ENCODE measurements around the gene WNT7A.

DNA sequence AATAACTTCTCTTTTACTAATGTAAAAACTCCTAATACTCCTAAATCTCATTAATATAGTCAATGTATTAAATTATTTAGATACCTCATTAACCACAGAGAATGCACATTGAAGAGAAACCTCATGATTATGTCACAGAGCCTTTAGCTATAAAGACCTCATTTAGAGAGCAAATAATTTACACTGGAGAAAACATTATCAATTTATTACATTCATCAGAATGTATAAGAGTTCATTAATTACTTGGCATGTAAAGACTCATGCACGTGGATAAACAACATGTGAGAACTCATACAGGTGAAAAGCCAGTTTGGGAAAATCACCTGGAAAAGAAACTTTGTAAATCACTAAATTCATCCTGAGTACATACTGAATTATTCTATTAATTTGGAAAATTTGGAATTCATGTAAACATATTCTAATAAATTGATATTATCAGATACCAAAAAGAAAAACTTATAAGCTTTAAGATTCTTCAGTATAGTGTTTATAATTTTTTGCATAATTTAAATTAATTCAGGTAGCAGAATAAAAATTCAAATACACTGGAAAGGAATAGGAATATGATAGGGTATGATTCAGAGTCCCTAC is 22.9 kb upstream of the WNT7A start:
- TF ChIP-seq, protein P1, sequence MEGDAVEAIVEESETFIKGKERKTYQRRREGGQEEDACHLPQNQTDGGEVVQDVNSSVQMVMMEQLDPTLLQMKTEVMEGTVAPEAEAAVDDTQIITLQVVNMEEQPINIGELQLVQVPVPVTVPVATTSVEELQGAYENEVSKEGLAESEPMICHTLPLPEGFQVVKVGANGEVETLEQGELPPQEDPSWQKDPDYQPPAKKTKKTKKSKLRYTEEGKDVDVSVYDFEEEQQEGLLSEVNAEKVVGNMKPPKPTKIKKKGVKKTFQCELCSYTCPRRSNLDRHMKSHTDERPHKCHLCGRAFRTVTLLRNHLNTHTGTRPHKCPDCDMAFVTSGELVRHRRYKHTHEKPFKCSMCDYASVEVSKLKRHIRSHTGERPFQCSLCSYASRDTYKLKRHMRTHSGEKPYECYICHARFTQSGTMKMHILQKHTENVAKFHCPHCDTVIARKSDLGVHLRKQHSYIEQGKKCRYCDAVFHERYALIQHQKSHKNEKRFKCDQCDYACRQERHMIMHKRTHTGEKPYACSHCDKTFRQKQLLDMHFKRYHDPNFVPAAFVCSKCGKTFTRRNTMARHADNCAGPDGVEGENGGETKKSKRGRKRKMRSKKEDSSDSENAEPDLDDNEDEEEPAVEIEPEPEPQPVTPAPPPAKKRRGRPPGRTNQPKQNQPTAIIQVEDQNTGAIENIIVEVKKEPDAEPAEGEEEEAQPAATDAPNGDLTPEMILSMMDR (conservative IDR thresholded peaks at IDR 0.05; ENCODE audit: low read length) = no peak
- no peak for TF ChIP-seq EZH2phosphoT487 (IDR thresholded peaks at IDR 0.05; ENCODE audit: borderline replicate concordance)
